A549 treated with DMSO at 1 μM for 4 hours (cell line): Measurements from ENCODE around the gene RMND5B. TPM values are rescaled to one million over a fixed set of nuclear protein-coding genes. Genes with fewer than 3 reads are reported as not detected.

ENCODE experiments used
- total RNA-seq: library from RNA; stranded (reverse); fragments of 200-300 nt; extraction: Qiagen RNA extraction; gene quantifications from 5 replicates; pipeline ENCODE4 v1.2.3, GENCODE V29; 2022; ENCODE audit warnings: low read depth

The RMND5B gene
- total RNA-seq = 19.9 to 29.0 TPM (median 27.9 TPM) in 5 replicates

GRCh38 chr5:178130576-178131445, at the start of gene RMND5B:
RMND5B (plus strand) TSS chr5:178131014; CDS start chr5:178138120, 7,106 bp downstream.

GRCh38 chr5:178113141-178113787, 17.6 kb upstream of the RMND5B start, which contains the start of gene N4BP3:
N4BP3 (plus strand) TSS chr5:178113532; CDS start chr5:178119584, 6,052 bp downstream.

GRCh38 chr5:178153530-178154340, 22.9 kb downstream of the RMND5B start, which contains the start of gene NHP2:
NHP2 (minus strand) TSS chr5:178153885; CDS start chr5:178153817, 68 bp downstream.

GRCh38 chr5:178187014-178187413, 56.2 kb downstream of the RMND5B start, which contains the start of gene GMCL2:
GMCL2 (minus strand) TSS chr5:178187371; CDS start chr5:178187299, 72 bp downstream.

Other genes with a start within 250 kb of the RMND5B start
- gene PROP1, start 134.8 kb upstream of the RMND5B start, total RNA-seq = not detected in 5 replicates
- gene N4BP3, start 17.5 kb upstream of the RMND5B start, total RNA-seq = 1.0 to 1.5 TPM (median 1.4 TPM) in 5 replicates
- 378 to 460 TPM (median 404 TPM) in 5 replicates for gene NHP2, start 22.9 kb downstream of the RMND5B start, total RNA-seq
- not detected in 5 replicates for gene GMCL2, start 56.4 kb downstream of the RMND5B start, total RNA-seq
- 319 to 368 TPM (median 327 TPM) in 5 replicates for gene HNRNPAB, start 73.5 kb downstream of the RMND5B start, total RNA-seq
- gene PHYKPL, start 101.8 kb downstream of the RMND5B start, total RNA-seq = 6.9 to 10.1 TPM (median 9.4 TPM) in 5 replicates